ENCODE data around the gene PRR9.

GRCh38 chr1:153192697-153193096 lies 24.7 kb upstream of the PRR9 start:
- TF ChIP-seq CTCF (IDR thresholded peaks at IDR 0.05; ENCODE audit: borderline replicate concordance, extremely low read depth, low read length, poor library complexity, severe bottlenecking), result peak; percentile 45
- no peak for TF ChIP-seq EZH2 (IDR thresholded peaks at IDR 0.05; ENCODE audit: borderline replicate concordance, low read depth, low read length, severe bottlenecking)

Measured in DND-41 (cell line).